Inflammatory macrophage treated with lipopolysaccharide for 4 hours (primary cell): ENCODE measurements around the gene SLC39A1.
"Not testable (repeated sequence)": the region's sequence is repeated elsewhere in the genome, so short reads cannot be mapped to it uniquely, and the experiment has no call there.

Source experiments
- DNase-seq: peaks from one replicate; pipeline ENCODE4 v3.0.0-alpha.2; 2020

SLC39A1 gene

GRCh38 chr1:153963030-153963849 is at the start of gene SLC39A1:
TSS of gene SLC39A1 (minus strand) at chr1:153963537. CDS start at chr1:153962715, 822 bp downstream.
- peak; percentile 98 for DNase-seq

- not testable (repeated sequence) for DNase-seq
Observed at GRCh38 chr1:154012543-154012942, 49.2 kb upstream of the SLC39A1 start.

GRCh38 chr1:154012129-154012528 is 48.8 kb upstream of the SLC39A1 start:
- no peak for DNase-seq

GRCh38 chr1:154006136-154006535 is 42.8 kb upstream of the SLC39A1 start:
- peak; percentile 19 for DNase-seq

GRCh38 chr1:154000420-154000819 is 37.1 kb upstream of the SLC39A1 start:
- DNase-seq = no peak

GRCh38 chr1:153996882-153997281 is 33.5 kb upstream of the SLC39A1 start:
- DNase-seq = not testable (repeated sequence)

GRCh38 chr1:153995640-153996039 is 32.3 kb upstream of the SLC39A1 start:
- DNase-seq = no peak

- DNase-seq = no peak
Observed at GRCh38 chr1:153995202-153995601, 31.9 kb upstream of the SLC39A1 start.

- no peak for DNase-seq
Observed at GRCh38 chr1:153991806-153992205, 28.5 kb upstream of the SLC39A1 start.

- peak; percentile 42 for DNase-seq
Observed at GRCh38 chr1:153991151-153991630, 27.9 kb upstream of the SLC39A1 start.

GRCh38 chr1:153990468-153991150 is 27.3 kb upstream of the SLC39A1 start, which contains the start of gene RPS27:
TSS of gene RPS27 (plus strand) at chr1:153990762. CDS start at chr1:153990797, 35 bp downstream.
- peak; percentile 99 for DNase-seq

- DNase-seq = no peak
Observed at GRCh38 chr1:153987621-153988020, 24.3 kb upstream of the SLC39A1 start.

GRCh38 chr1:153985941-153986761 is 22.8 kb upstream of the SLC39A1 start, which contains the start of gene RAB13:
TSS of gene RAB13 (minus strand) at chr1:153986339. CDS start at chr1:153986236, 103 bp downstream.
- DNase-seq = peak; percentile 88

- DNase-seq = peak; percentile 94
Observed at GRCh38 chr1:153985341-153985912, 22.1 kb upstream of the SLC39A1 start.

- DNase-seq = peak; percentile 59
Observed at GRCh38 chr1:153984123-153984894, 21.0 kb upstream of the SLC39A1 start.

GRCh38 chr1:153981735-153982134 is 18.4 kb upstream of the SLC39A1 start:
- DNase-seq = not testable (repeated sequence)

GRCh38 chr1:153979091-153979490 is 15.8 kb upstream of the SLC39A1 start:
- DNase-seq = not testable (repeated sequence)

- DNase-seq = no peak
Observed at GRCh38 chr1:153978274-153978909, 15.1 kb upstream of the SLC39A1 start.

GRCh38 chr1:153977250-153978240 is 14.2 kb upstream of the SLC39A1 start, which contains the start of gene JTB:
TSS of gene JTB (minus strand) at chr1:153977674. CDS start at chr1:153977252, 422 bp downstream.
- DNase-seq = peak; percentile 87

GRCh38 chr1:153976819-153977249 is 13.5 kb upstream of the SLC39A1 start:
- no peak for DNase-seq
